ENCODE results near the gene TMEM63B. TPM values are rescaled to one million over a fixed set of nuclear protein-coding genes. Genes with fewer than 3 reads are reported as not detected.

The TMEM63B gene
- total and polyA plus RNA-seq, 2 donors (not counting 1 experiment from before 2014, with no cell fraction given), result 15.4 to 19.1 TPM

DNA sequence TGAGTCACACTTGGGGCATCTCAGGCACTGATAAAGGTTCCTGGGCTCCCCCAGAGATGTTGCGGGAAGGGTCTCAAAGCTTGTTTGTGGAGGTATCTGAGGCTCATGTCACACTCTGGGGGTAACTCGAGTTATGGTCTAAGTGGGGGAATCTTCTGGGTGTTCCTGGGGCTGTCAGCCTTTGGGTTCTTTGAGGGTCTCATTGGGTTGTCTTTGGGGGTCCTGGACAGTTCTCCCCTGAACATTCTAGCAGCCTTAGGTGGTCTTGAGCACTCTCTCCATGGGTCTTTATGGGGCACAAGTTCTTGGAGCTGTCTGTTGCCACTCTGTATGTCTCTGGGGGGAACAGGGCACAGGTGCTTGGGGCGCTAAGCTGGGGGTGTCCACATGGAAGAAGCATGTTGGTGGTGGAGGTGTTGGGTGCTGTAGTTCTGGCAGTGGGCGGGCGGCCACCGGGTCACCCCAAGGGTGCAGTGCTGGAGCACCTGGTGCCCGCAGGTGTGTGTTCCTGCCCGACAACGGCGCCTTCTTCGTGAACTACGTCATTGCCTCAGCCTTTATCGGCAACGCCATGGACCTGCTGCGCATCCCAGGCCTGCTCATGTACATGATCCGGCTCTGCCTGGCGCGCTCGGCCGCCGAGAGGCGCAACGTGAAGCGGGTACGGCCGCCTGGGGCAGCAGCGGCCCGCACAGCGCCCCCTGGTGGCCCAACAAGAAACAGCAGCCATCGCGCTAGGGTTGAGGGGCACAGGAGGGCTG, 24.2 kb downstream of the TMEM63B start:
- intact Hi-C loops (cut with micrococcal nuclease), result loop anchor here (1.0 to 2.0 kb wide), 3 partner anchors 25 to 187 kb away; partner anchors contain the start of genes MRPL14 and TMEM63B
- 21% methylated on average over 31 of the region's 31 CpGs for WGBS (ENCODE audit: insufficient coverage)
- Mint-ChIP-seq H3K4me3 (peak overlapping the region; percentile 19), H3K9me3 (ENCODE audit: insufficient read depth) (no peaks in the 10 kb centered on the region), H3K27me3 (no peaks in the 10 kb centered on the region), H3K4me1 (no peaks in the 10 kb centered on the region), H3K27ac (peak overlapping the region; percentile 53)
- Histone ChIP-seq H3K27ac (ENCODE audit: low read length in 2 of 2) (no peak overlapping the region), H3K4me2 (replicated peaks; ENCODE audit: low read depth, low read length, poor library complexity, severe bottlenecking) (peak overlapping the region; percentile 73), H3K9me3 (ENCODE audit: control extremely low read depth in 1 of 3, control insufficient read depth in 2 of 3, insufficient read depth in 1 of 3, low read length in 2 of 3) (no peaks in the 10 kb centered on the region), H3K4me3 (ENCODE audit: control extremely low read depth in 1 of 5, extremely low read depth in 1 of 5, insufficient read depth in 1 of 5, low read depth in 2 of 5, low read length in 4 of 5) (no peak overlapping the region), H3K9ac (ENCODE audit: low read length) (no peak overlapping the region), H2AFZ (ENCODE audit: insufficient read depth, low read depth, low read length, poor library complexity, severe bottlenecking) (peak overlapping the region; percentile 22), H3K79me2 (ENCODE audit: control insufficient read depth, insufficient read depth, low read length) (no peaks in the 10 kb centered on the region), H4K20me1 (ENCODE audit: control insufficient read depth, insufficient read depth, low read length, poor library complexity, severe bottlenecking) (no peaks in the 10 kb centered on the region), H3K4me1 (ENCODE audit: control insufficient read depth in 2 of 2, insufficient read depth in 2 of 2, low read length in 2 of 2) (peaks cover 0 to 7% of the 10 kb centered on the region in 2 donors), H3K36me3 (replicated peaks in 1 of 2; ENCODE audit: control extremely low read depth in 1 of 2, control insufficient read depth in 1 of 2, extremely low read depth in 1 of 2, insufficient read depth in 2 of 2, low read length in 1 of 2) (peaks cover 8 to 10% of the 10 kb centered on the region in 2 experiments), H3K27me3 (replicated peaks in 1 of 4; ENCODE audit: control extremely low read depth in 1 of 4, control insufficient read depth in 3 of 4, insufficient read depth in 4 of 4, low read length in 3 of 4) (peaks cover 0 to 3% (median 0%) of the 10 kb centered on the region in 4 experiments)
- DNase-seq, result peak; percentile 85
- ChIA-PET CTCF (interaction anchor here (0.6 to 5.6 kb wide), 8 partner anchors 21 to 445 kb away, joined by 3 to 89 read pairs (median 3); no protein-coding TSS in a partner anchor), POLR2A (no interaction called here)
- TF ChIP-seq, protein P1, sequence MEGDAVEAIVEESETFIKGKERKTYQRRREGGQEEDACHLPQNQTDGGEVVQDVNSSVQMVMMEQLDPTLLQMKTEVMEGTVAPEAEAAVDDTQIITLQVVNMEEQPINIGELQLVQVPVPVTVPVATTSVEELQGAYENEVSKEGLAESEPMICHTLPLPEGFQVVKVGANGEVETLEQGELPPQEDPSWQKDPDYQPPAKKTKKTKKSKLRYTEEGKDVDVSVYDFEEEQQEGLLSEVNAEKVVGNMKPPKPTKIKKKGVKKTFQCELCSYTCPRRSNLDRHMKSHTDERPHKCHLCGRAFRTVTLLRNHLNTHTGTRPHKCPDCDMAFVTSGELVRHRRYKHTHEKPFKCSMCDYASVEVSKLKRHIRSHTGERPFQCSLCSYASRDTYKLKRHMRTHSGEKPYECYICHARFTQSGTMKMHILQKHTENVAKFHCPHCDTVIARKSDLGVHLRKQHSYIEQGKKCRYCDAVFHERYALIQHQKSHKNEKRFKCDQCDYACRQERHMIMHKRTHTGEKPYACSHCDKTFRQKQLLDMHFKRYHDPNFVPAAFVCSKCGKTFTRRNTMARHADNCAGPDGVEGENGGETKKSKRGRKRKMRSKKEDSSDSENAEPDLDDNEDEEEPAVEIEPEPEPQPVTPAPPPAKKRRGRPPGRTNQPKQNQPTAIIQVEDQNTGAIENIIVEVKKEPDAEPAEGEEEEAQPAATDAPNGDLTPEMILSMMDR (IDR thresholded peaks at IDR 0.05), result peak; percentile 92
- TF ChIP-seq EZH2 (IDR thresholded peaks at IDR 0.05; ENCODE audit: borderline replicate concordance, insufficient read depth, low read depth, low read length, poor library complexity, severe bottlenecking), result no peak
- peak; percentile 90 for ATAC-seq (ENCODE audit: low read depth)

DNA sequence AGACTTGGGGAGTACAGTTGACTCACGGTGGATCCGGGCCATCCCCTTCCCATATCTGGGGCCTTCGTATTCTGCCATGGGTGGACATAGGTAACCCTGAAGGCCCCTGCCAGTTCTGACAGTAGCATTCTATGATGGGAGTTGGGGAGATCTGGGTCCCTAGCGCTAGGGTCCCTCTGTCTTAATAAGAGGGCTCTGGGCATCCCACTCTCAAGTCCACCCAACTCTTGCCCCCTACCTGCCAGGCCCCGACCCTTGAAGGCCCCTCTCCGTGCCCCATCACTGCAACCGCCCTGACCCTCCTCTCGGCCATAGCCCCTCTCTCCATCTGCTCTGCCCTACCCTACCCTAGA, 24.7 kb downstream of the TMEM63B start:
- Histone ChIP-seq H3K9me3 (ENCODE audit: control extremely low read depth in 1 of 3, control insufficient read depth in 2 of 3, insufficient read depth in 1 of 3, low read length in 2 of 3) (no peaks in the 10 kb centered on the region), H3K4me1 (ENCODE audit: control insufficient read depth in 2 of 2, insufficient read depth in 2 of 2, low read length in 2 of 2) (peaks cover 0 to 7% of the 10 kb centered on the region in 2 donors), H3K27ac (ENCODE audit: low read length in 2 of 2) (no peak overlapping the region), H3K4me3 (ENCODE audit: control extremely low read depth in 1 of 5, extremely low read depth in 1 of 5, insufficient read depth in 1 of 5, low read depth in 2 of 5, low read length in 4 of 5) (no peak overlapping the region), H3K4me2 (replicated peaks; ENCODE audit: low read depth, low read length, poor library complexity, severe bottlenecking) (peak overlapping the region; percentile 73), H3K36me3 (replicated peaks in 1 of 2; ENCODE audit: control extremely low read depth in 1 of 2, control insufficient read depth in 1 of 2, extremely low read depth in 1 of 2, insufficient read depth in 2 of 2, low read length in 1 of 2) (peaks cover 6 to 8% of the 10 kb centered on the region in 2 experiments), H2AFZ (ENCODE audit: insufficient read depth, low read depth, low read length, poor library complexity, severe bottlenecking) (no peak overlapping the region), H3K27me3 (replicated peaks in 1 of 4; ENCODE audit: control extremely low read depth in 1 of 4, control insufficient read depth in 3 of 4, insufficient read depth in 4 of 4, low read length in 3 of 4) (peaks cover 0 to 3% (median 0%) of the 10 kb centered on the region in 4 experiments), H4K20me1 (ENCODE audit: control insufficient read depth, insufficient read depth, low read length, poor library complexity, severe bottlenecking) (no peaks in the 10 kb centered on the region), H3K9ac (ENCODE audit: low read length) (no peak overlapping the region), H3K79me2 (ENCODE audit: control insufficient read depth, insufficient read depth, low read length) (no peaks in the 10 kb centered on the region)
- TF ChIP-seq EZH2 (IDR thresholded peaks at IDR 0.05; ENCODE audit: borderline replicate concordance, insufficient read depth, low read depth, low read length, poor library complexity, severe bottlenecking), result no peak
- TF ChIP-seq, protein P1 (IDR thresholded peaks at IDR 0.05), result no peak
- WGBS (ENCODE audit: insufficient coverage), result 81% methylated on average over 4 of the region's 8 CpGs
- ChIA-PET POLR2A (no interaction called here), CTCF (interaction anchor here (0.7 to 5.6 kb wide), 6 partner anchors 54 to 446 kb away, joined by 3 to 89 read pairs (median 3); no protein-coding TSS in a partner anchor)
- Mint-ChIP-seq H3K9me3 (ENCODE audit: insufficient read depth) (no peaks in the 10 kb centered on the region), H3K4me1 (no peaks in the 10 kb centered on the region), H3K27ac (peak overlapping the region; percentile 53), H3K27me3 (no peaks in the 10 kb centered on the region), H3K4me3 (no peak overlapping the region)
- intact Hi-C loops (cut with micrococcal nuclease), result loop anchor here (1.0 to 2.0 kb wide), 3 partner anchors 25 to 186 kb away; partner anchors contain the start of genes MRPL14 and TMEM63B
- no peak for DNase-seq
- ATAC-seq (ENCODE audit: low read depth), result no peak
